Natural killer cell (primary cell): Measurements from ENCODE around the gene CDKN3. TPM values are rescaled to one million over a fixed set of nuclear protein-coding genes. Genes with fewer than 3 reads are reported as not detected.
"Not testable (repeated sequence)": the region's sequence is repeated elsewhere in the genome, so short reads cannot be mapped to it uniquely, and the experiment has no call there.

ENCODE experiments used
- ATAC-seq, 3 donors: fragments of 150-1000 bp in 2 of 3; fragments of 200-7000 bp in 1 of 3; cut with Tn5 transposase; 1 replicate in 1 of 3; 2 replicates in 2 of 3; pipeline ENCODE4 v1.10.0; 2021; ENCODE audit warnings: mild to moderate bottlenecking in 2 of 3, moderate library complexity in 2 of 3
- DNase-seq, 2 donors: peaks; one replicate each; pipeline versions ENCODE4 v3.0.0 to v3.0.0-alpha.2; 2013 to 2021; ENCODE audit warnings: mixed read lengths in 1 of 2
- H3K27ac ChIP-seq: one replicate; pipeline ENCODE4 v1.5.1; 2013; ENCODE audit warnings: mild to moderate bottlenecking, low read length
- H3K27me3 ChIP-seq: one replicate; pipeline ENCODE4 v1.6.1; 2013; ENCODE audit warnings: low read length; ENCODE audit not compliant: control insufficient read depth, insufficient read depth
- H3K36me3 ChIP-seq: one replicate; pipeline ENCODE4 v1.6.1; 2013; ENCODE audit warnings: low read length; ENCODE audit not compliant: control insufficient read depth, insufficient read depth
- H3K4me1 ChIP-seq: one replicate; pipeline ENCODE4 v1.6.1; 2013; ENCODE audit warnings: low read length; ENCODE audit not compliant: control insufficient read depth, insufficient read depth
- H3K4me3 ChIP-seq: one replicate; pipeline ENCODE4 v1.5.1; 2013; ENCODE audit warnings: low read length
- H3K9me3 ChIP-seq: one replicate; pipeline ENCODE4 v1.6.1; 2013; ENCODE audit warnings: low read length; ENCODE audit not compliant: control insufficient read depth, insufficient read depth
- H3K27ac Mint-ChIP-seq, 2 donors: one replicate each; pipeline ENCODE4 v1.8.0; 2022; ENCODE audit warnings: mild to moderate bottlenecking in 2 of 2, mixed read lengths in 2 of 2, moderate library complexity in 1 of 2
- H3K27me3 Mint-ChIP-seq, 2 donors: one replicate each; pipeline ENCODE4 v1.8.0; 2022; ENCODE audit warnings: low read depth in 2 of 2, mixed read lengths in 2 of 2
- H3K36me3 Mint-ChIP-seq: one replicate; pipeline ENCODE4 v1.8.0; 2022; ENCODE audit warnings: mixed read lengths
- H3K4me1 Mint-ChIP-seq, 2 donors: one replicate each; pipeline ENCODE4 v1.8.0; 2022; ENCODE audit warnings: mixed read lengths in 2 of 2
- H3K4me3 Mint-ChIP-seq: one replicate; pipeline ENCODE4 v1.8.0; 2022; ENCODE audit warnings: mild to moderate bottlenecking, moderate library complexity, mixed read lengths
- H3K9me3 Mint-ChIP-seq, 2 donors: one replicate each; pipeline ENCODE4 v1.8.0; 2022; ENCODE audit warnings: mixed read lengths in 2 of 2
- WGBS: methylation state at CpG from one replicate; pipeline ENCODE4 v1.1.7; 2013; ENCODE audit warnings: missing lambda C conversion rate; ENCODE audit not compliant: insufficient coverage; 5-methylcytosine and 5-hydroxymethylcytosine counted together
- intact Hi-C: fragments of 100-400 bp; cut with micrococcal nuclease; formaldehyde crosslinking; loops from one replicate; pipeline ENCODE4 v1.14.2; 2022
- total RNA-seq, 4 donors: library from RNA; stranded (reverse); fragments of 120-200 nt in 1 of 4; gene quantifications; one replicate each; pipeline versions ENCODE4 v1.2.3 to v1.2.4, GENCODE V29; 2013 to 2022
- TF ChIP-seq, protein P1 (sequence below): fragments of 200-600 bp; IDR thresholded peaks from one replicate; pipeline ENCODE4 v1.8.0; 2022; ENCODE audit warnings: antibody characterized with exemption

Gene CDKN3
- total RNA-seq, 3 donors from 2014 or later (not counting 1 experiment from before 2014, with no cell fraction given) = 0.89 to 3.0 (median 1.8) TPM

DNA sequence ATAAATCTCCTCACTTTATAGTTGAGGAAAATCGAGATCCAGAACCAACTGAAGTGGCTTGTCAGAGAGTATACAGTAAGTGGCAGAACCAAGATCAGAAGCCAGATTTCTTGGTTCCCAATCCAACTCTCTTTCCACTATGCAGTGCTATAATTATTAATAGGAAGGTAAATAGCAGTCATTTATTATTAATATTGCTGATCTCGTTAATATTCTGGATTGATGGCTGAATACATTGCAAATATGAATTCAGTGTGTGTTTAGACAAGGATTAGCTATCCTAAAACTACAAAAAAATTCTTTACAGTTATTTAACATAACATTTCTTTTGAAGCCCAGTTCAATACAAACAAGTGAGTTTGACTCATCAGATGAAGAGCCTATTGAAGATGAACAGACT lies 2.8 kb downstream of the CDKN3 start:
- no CpG with 5 or more reads among the region's 2 CpGs for WGBS
- H3K27ac ChIP-seq = no peak overlapping the region
- H3K27me3 ChIP-seq = no peaks in the 10 kb centered on the region
- Mint-ChIP-seq H3K4me1 (peaks cover 7% of the 10 kb centered on the region in 2 donors), H3K36me3 (no peaks in the 10 kb centered on the region), H3K4me3 (peak overlapping the region; percentile 92), H3K27ac (no peak overlapping the region), H3K27me3 (no peaks in the 10 kb centered on the region), H3K9me3 (no peaks in the 10 kb centered on the region)
- H3K4me1 ChIP-seq = peaks cover 12% of the 10 kb centered on the region
- DNase-seq (no peak), ATAC-seq (no peak)
- no peaks in the 10 kb centered on the region for H3K36me3 ChIP-seq
- H3K9me3 ChIP-seq = no peaks in the 10 kb centered on the region
- intact Hi-C loops = no loop called here
- H3K4me3 ChIP-seq = no peak overlapping the region
- TF ChIP-seq, protein P1, sequence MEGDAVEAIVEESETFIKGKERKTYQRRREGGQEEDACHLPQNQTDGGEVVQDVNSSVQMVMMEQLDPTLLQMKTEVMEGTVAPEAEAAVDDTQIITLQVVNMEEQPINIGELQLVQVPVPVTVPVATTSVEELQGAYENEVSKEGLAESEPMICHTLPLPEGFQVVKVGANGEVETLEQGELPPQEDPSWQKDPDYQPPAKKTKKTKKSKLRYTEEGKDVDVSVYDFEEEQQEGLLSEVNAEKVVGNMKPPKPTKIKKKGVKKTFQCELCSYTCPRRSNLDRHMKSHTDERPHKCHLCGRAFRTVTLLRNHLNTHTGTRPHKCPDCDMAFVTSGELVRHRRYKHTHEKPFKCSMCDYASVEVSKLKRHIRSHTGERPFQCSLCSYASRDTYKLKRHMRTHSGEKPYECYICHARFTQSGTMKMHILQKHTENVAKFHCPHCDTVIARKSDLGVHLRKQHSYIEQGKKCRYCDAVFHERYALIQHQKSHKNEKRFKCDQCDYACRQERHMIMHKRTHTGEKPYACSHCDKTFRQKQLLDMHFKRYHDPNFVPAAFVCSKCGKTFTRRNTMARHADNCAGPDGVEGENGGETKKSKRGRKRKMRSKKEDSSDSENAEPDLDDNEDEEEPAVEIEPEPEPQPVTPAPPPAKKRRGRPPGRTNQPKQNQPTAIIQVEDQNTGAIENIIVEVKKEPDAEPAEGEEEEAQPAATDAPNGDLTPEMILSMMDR = no peak

DNA sequence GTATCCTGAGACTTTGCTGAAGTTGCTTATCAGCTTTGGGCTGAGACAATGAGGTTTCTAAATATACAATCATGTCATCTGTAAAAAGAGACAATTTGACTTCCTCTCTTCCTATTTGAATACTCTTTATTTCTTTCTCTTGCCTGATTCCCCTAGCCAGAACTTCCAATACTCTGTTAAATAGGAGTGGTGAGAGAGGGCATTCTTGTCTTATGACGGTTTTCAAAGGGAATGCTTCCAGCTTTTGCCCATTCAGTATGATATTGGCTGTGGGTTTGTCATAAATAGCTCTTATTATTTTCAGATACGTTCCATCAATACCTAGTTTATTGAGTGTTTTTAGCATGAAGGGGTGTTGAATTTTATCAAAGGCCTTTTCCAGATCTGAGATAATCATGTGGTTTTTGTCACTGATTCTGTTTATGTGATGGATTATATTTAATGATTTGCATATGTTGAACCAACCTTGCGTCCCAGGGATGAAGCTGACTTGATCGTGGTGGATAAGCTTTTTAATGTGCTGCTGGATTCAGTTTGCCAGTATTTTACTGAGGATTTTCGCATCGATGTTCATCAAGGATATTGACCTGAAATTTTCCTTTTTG lies 6.7 kb downstream of the CDKN3 start:
- H3K4me1 Mint-ChIP-seq, H3K27ac ChIP-seq, H3K9me3 ChIP-seq, DNase-seq, H3K27ac Mint-ChIP-seq, H3K36me3 Mint-ChIP-seq, H3K4me3 ChIP-seq, intact Hi-C loops, H3K9me3 Mint-ChIP-seq, H3K4me1 ChIP-seq, H3K36me3 ChIP-seq, ATAC-seq, H3K4me3 Mint-ChIP-seq, H3K27me3 Mint-ChIP-seq, H3K27me3 ChIP-seq: not testable (repeated sequence)
- WGBS = 93% methylated on average over 4 of the region's 6 CpGs

DNA sequence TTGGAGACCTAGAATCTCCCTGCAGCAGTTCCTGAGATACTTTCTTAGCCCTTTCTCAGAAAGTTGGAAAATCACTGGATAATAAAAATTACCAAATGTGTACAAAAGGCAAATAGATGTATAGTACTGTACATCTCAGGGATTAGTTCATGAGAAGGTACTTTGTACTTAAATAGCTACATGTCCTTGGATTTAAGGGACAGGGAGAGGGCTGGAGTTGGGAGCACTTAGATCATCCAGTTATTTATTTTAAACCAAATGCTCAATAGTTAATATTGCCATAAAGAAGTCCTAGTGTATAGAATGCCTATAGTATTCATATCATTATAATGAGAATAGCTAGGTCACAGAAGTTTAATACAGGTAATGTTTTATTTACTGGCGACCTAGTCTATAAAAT lies 13.4 kb downstream of the CDKN3 start:
- H3K9me3 Mint-ChIP-seq = no peaks in the 10 kb centered on the region
- Histone ChIP-seq H3K36me3 (no peaks in the 10 kb centered on the region), H3K4me1 (no peaks in the 10 kb centered on the region), H3K27ac (no peak overlapping the region), H3K4me3 (no peak overlapping the region), H3K9me3 (no peaks in the 10 kb centered on the region), H3K27me3 (no peaks in the 10 kb centered on the region)
- no peak for DNase-seq
- no peaks in the 10 kb centered on the region for H3K36me3 Mint-ChIP-seq
- H3K4me1 Mint-ChIP-seq = no peaks in the 10 kb centered on the region
- intact Hi-C loops = no loop called here
- no peaks in the 10 kb centered on the region for H3K27me3 Mint-ChIP-seq
- H3K27ac Mint-ChIP-seq = no peak overlapping the region
- WGBS = no CpG with 5 or more reads among the region's 1 CpG
- H3K4me3 Mint-ChIP-seq = no peak overlapping the region
- TF ChIP-seq, protein P1 = no peak
- ATAC-seq = no peak

DNA sequence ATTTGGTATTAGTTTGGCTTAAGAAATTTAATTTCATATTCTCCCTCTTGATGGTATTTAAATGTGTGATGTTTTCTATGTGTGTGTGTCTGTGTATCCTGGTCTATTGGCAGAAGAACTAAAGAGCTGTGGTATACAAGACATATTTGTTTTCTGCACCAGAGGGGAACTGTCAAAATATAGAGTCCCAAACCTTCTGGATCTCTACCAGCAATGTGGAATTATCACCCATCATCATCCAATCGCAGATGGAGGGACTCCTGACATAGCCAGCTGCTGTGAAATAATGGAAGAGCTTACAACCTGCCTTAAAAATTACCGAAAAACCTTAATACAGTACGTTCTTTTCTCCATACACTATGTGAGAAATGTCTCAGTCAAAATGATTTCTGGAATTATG lies 14.6 kb downstream of the CDKN3 start:
- Histone ChIP-seq H3K4me1 (no peaks in the 10 kb centered on the region), H3K36me3 (no peaks in the 10 kb centered on the region), H3K4me3 (no peak overlapping the region), H3K27me3 (no peaks in the 10 kb centered on the region), H3K9me3 (no peaks in the 10 kb centered on the region), H3K27ac (no peak overlapping the region)
- 100% methylated on average over 1 of the region's 3 CpGs for WGBS
- Mint-ChIP-seq H3K36me3 (no peaks in the 10 kb centered on the region), H3K4me3 (no peak overlapping the region), H3K27me3 (no peaks in the 10 kb centered on the region), H3K27ac (no peak overlapping the region), H3K9me3 (no peaks in the 10 kb centered on the region), H3K4me1 (no peaks in the 10 kb centered on the region)
- DNase-seq = no peak
- ATAC-seq = no peak
- TF ChIP-seq, protein P1 = no peak
- intact Hi-C loops = no loop called here
